Measurements from ENCODE around the gene PARD3. TPM values are rescaled to one million over a fixed set of nuclear protein-coding genes. Genes with fewer than 3 reads are reported as not detected.
A peak's percentile ranks its signal among the peaks of the same experiment; 100 is the strongest.

Gene PARD3
- total RNA-seq, 1 experiment from 2014 or later: 154 TPM

DNA sequence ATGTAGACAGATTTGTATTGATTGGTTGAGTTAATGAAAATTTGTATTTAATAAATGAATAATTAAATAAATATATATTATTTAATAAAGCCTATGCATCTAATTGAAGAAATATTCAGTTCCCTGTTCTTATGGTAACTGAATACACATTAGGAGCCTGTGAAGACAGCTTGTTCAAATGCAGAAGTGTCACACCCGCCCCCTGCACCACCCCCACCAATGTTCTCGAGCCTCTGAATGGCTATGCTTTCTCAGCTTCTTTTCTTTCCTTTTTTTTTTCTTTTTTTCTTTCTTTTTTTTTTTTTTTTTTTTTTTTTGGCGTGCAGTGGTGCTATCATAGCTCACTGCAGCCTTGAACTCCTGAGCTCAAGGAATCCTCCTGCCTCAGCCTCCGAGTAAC is 38.3 kb upstream of the PARD3 start:
- no peak overlapping the region for H2AFZ ChIP-seq (ENCODE audit: low read length)
- no peak overlapping the region for H3K9ac ChIP-seq (ENCODE audit: low read length)
- H3K9me2 ChIP-seq (replicated peaks; ENCODE audit: low read length): no peaks in the 10 kb centered on the region
- no peaks in the 10 kb centered on the region for H3K9me3 ChIP-seq (ENCODE audit: low read length)
- no TSS peak for BruUV-seq (replicated peaks)
- no peaks in the 10 kb centered on the region for H4K20me1 ChIP-seq (ENCODE audit: low read length)
- intact Hi-C loops (cut with micrococcal nuclease): no loop called here
- TF ChIP-seq EZH2phosphoT487 (IDR thresholded peaks at IDR 0.05; ENCODE audit: borderline replicate concordance, low read length): no peak
- TF ChIP-seq, protein P1, sequence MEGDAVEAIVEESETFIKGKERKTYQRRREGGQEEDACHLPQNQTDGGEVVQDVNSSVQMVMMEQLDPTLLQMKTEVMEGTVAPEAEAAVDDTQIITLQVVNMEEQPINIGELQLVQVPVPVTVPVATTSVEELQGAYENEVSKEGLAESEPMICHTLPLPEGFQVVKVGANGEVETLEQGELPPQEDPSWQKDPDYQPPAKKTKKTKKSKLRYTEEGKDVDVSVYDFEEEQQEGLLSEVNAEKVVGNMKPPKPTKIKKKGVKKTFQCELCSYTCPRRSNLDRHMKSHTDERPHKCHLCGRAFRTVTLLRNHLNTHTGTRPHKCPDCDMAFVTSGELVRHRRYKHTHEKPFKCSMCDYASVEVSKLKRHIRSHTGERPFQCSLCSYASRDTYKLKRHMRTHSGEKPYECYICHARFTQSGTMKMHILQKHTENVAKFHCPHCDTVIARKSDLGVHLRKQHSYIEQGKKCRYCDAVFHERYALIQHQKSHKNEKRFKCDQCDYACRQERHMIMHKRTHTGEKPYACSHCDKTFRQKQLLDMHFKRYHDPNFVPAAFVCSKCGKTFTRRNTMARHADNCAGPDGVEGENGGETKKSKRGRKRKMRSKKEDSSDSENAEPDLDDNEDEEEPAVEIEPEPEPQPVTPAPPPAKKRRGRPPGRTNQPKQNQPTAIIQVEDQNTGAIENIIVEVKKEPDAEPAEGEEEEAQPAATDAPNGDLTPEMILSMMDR (conservative IDR thresholded peaks at IDR 0.05; ENCODE audit: low read depth, low read length): no peak
- no peaks in the 10 kb centered on the region for H3K27me3 ChIP-seq (ENCODE audit: low read length)
- no peak overlapping the region for H3K4me3 ChIP-seq (ENCODE audit: low read length)
- H3K4me1 ChIP-seq (ENCODE audit: insufficient read depth, low read length): peaks cover 12% of the 10 kb centered on the region
- H3K36me3 ChIP-seq (ENCODE audit: low read depth, low read length): no peaks in the 10 kb centered on the region
- ATAC-seq (no peak), DNase-seq (no peak)
- CTCF ChIA-PET: interaction anchor here (0.6 to 1.2 kb wide), 3 partner anchors 37 to 121 kb away, joined by 3 to 9 read pairs (median 7); no protein-coding TSS in a partner anchor
- no peak overlapping the region for H3K27ac ChIP-seq (ENCODE audit: low read length)
- POLR2A ChIA-PET (ENCODE audit: unreplicated experiment): interaction anchor here (0.6 kb wide), 4 partner anchors 9 to 1735 kb away, joined by 4 to 23 read pairs (median 10); no protein-coding TSS in a partner anchor
- peak overlapping the region; percentile 74 for H3K4me2 ChIP-seq (ENCODE audit: low read length)
- H3F3A ChIP-seq (ENCODE audit: low read length, unreplicated experiment): no peaks in the 10 kb centered on the region
- H3K79me2 ChIP-seq (ENCODE audit: low read length): no peaks in the 10 kb centered on the region

- no peak for DNase-seq
- no peak overlapping the region for H3K9ac ChIP-seq (ENCODE audit: low read length)
- TF ChIP-seq EZH2 (IDR thresholded peaks at IDR 0.05; ENCODE audit: low read length, unreplicated experiment): no peak
- ChIA-PET POLR2A (ENCODE audit: unreplicated experiment) (interaction anchor here (0.5 to 0.6 kb wide), 2 partner anchors 10 to 175 kb away, joined by 4 to 6 read pairs; no protein-coding TSS in a partner anchor), CTCF (interaction anchor here (0.5 to 0.7 kb wide), 2 partner anchors 106 to 185 kb away, joined by 3 to 8 read pairs; no protein-coding TSS in a partner anchor)
- no peak overlapping the region for H3K4me2 ChIP-seq (ENCODE audit: low read length)
- H3K27me3 ChIP-seq (ENCODE audit: low read length): no peaks in the 10 kb centered on the region
- no peaks in the 10 kb centered on the region for H3K9me2 ChIP-seq (replicated peaks; ENCODE audit: low read length)
- no TSS peak for BruUV-seq (replicated peaks)
- H4K20me1 ChIP-seq (ENCODE audit: low read length): no peaks in the 10 kb centered on the region
- no peaks in the 10 kb centered on the region for H3K36me3 ChIP-seq (ENCODE audit: low read depth, low read length)
- intact Hi-C loops (cut with micrococcal nuclease): no loop called here
- H3K9me3 ChIP-seq (ENCODE audit: low read length): no peaks in the 10 kb centered on the region
- H3K4me1 ChIP-seq (ENCODE audit: insufficient read depth, low read length): peaks cover 12% of the 10 kb centered on the region
- no peak overlapping the region for H3K27ac ChIP-seq (ENCODE audit: low read length)
- no peak overlapping the region for H3K4me3 ChIP-seq (ENCODE audit: low read length)
- no peak overlapping the region for H2AFZ ChIP-seq (ENCODE audit: low read length)
- no peak for ATAC-seq
- H3F3A ChIP-seq (ENCODE audit: low read length, unreplicated experiment): no peaks in the 10 kb centered on the region
- no peaks in the 10 kb centered on the region for H3K79me2 ChIP-seq (ENCODE audit: low read length)
These were observed 35.5 kb upstream of the PARD3 start for GRCh38 chr10:34850558-34850957.

DNA sequence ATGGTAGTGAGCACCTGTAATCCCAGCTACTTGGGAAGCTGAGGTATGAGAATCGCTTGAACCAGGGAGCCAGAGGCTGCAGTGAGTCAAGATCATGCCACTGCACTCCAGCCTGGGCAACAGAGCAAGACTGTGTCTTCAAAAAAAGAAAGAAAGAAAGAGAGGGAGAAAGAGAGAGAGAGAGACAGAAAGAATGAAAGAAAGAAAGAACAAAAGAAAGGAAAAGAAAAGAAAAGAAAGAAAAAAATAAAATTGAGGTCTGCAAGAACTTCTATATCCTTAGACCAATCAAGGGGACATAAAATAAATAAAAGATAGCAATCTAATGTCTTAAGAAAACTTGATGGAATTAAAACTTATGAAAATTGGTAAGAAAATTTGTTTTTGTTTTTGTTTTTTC is 34.9 kb upstream of the PARD3 start:
- no peak overlapping the region for H3K9ac ChIP-seq (ENCODE audit: low read length)
- H3K36me3 ChIP-seq (ENCODE audit: low read depth, low read length): no peaks in the 10 kb centered on the region
- DNase-seq (no peak), ATAC-seq (no peak)
- no peak overlapping the region for H3K27ac ChIP-seq (ENCODE audit: low read length)
- TF ChIP-seq EZH2phosphoT487 (IDR thresholded peaks at IDR 0.05; ENCODE audit: borderline replicate concordance, low read length) (no peak), EZH2 (IDR thresholded peaks at IDR 0.05; ENCODE audit: low read length, unreplicated experiment) (no peak)
- TF ChIP-seq, protein P1 (conservative IDR thresholded peaks at IDR 0.05; ENCODE audit: low read depth, low read length): no peak
- intact Hi-C loops (cut with micrococcal nuclease): no loop called here
- no peak overlapping the region for H3K4me2 ChIP-seq (ENCODE audit: low read length)
- POLR2A ChIA-PET (ENCODE audit: unreplicated experiment): interaction anchor here (0.5 kb wide), 1 partner anchor 175 kb away, joined by 6 read pairs; no protein-coding TSS in a partner anchor
- H3K4me3 ChIP-seq (ENCODE audit: low read length): no peak overlapping the region
- no peaks in the 10 kb centered on the region for H3K9me3 ChIP-seq (ENCODE audit: low read length)
- CTCF ChIA-PET: no interaction called here
- no peaks in the 10 kb centered on the region for H3K9me2 ChIP-seq (replicated peaks; ENCODE audit: low read length)
- no peak overlapping the region for H2AFZ ChIP-seq (ENCODE audit: low read length)
- H4K20me1 ChIP-seq (ENCODE audit: low read length): no peaks in the 10 kb centered on the region
- peaks cover 12% of the 10 kb centered on the region for H3K4me1 ChIP-seq (ENCODE audit: insufficient read depth, low read length)
- no peaks in the 10 kb centered on the region for H3K79me2 ChIP-seq (ENCODE audit: low read length)
- no TSS peak for BruUV-seq (replicated peaks)
- H3K27me3 ChIP-seq (ENCODE audit: low read length): no peaks in the 10 kb centered on the region
- no peaks in the 10 kb centered on the region for H3F3A ChIP-seq (ENCODE audit: low read length, unreplicated experiment)
